Stimulated activated CD4-positive, alpha-beta T cell treated with anti-CD3 and anti-CD28 coated beads, Interleukin-12 subunit alpha, Interleukin-12 subunit beta, amount 100 ng/mL, for 4 hours (primary cell): Measurements from ENCODE around the gene THSD4.

Experiments
- DNase-seq: peaks from one replicate; pipeline ENCODE4 v3.0.0-alpha.2; 2020

Gene THSD4

GRCh38 chr15:71566226-71566625 lies 451.0 kb downstream of the THSD4 start:
- no peak for DNase-seq

- DNase-seq, result no peak
These were observed 451.9 kb downstream of the THSD4 start for GRCh38 chr15:71567173-71567572.

- DNase-seq, result no peak
These were observed 453.0 kb downstream of the THSD4 start for GRCh38 chr15:71568227-71568626.

GRCh38 chr15:71570736-71571135 lies 455.5 kb downstream of the THSD4 start:
- DNase-seq, result no peak

GRCh38 chr15:71571641-71572040 lies 456.4 kb downstream of the THSD4 start:
- no peak for DNase-seq

- no peak for DNase-seq
These were observed 457.3 kb downstream of the THSD4 start for GRCh38 chr15:71572452-71573053.

GRCh38 chr15:71573599-71573998 lies 458.3 kb downstream of the THSD4 start:
- no peak for DNase-seq

GRCh38 chr15:71575474-71576045 lies 460.3 kb downstream of the THSD4 start:
- no peak for DNase-seq

- no peak for DNase-seq
These were observed 461.8 kb downstream of the THSD4 start for GRCh38 chr15:71577071-71577470.

GRCh38 chr15:71581398-71581930 lies 466.2 kb downstream of the THSD4 start:
- no peak for DNase-seq

GRCh38 chr15:71585159-71585558 lies 469.9 kb downstream of the THSD4 start:
- no peak for DNase-seq

- no peak for DNase-seq
These were observed 471.2 kb downstream of the THSD4 start for GRCh38 chr15:71586463-71586862.

GRCh38 chr15:71588746-71589145 lies 473.5 kb downstream of the THSD4 start:
- no peak for DNase-seq

GRCh38 chr15:71591057-71591456 lies 475.8 kb downstream of the THSD4 start:
- DNase-seq, result no peak

- DNase-seq, result no peak
These were observed 476.9 kb downstream of the THSD4 start for GRCh38 chr15:71592203-71592602.

GRCh38 chr15:71595846-71596553 lies 480.7 kb downstream of the THSD4 start:
- DNase-seq, result no peak

GRCh38 chr15:71596672-71597071 lies 481.4 kb downstream of the THSD4 start:
- no peak for DNase-seq

GRCh38 chr15:71597126-71597525 lies 481.9 kb downstream of the THSD4 start:
- DNase-seq, result no peak

GRCh38 chr15:71597637-71598036 lies 482.4 kb downstream of the THSD4 start:
- DNase-seq, result no peak

GRCh38 chr15:71598741-71599140 lies 483.5 kb downstream of the THSD4 start:
- DNase-seq, result no peak

GRCh38 chr15:71599418-71600151 lies 484.3 kb downstream of the THSD4 start:
- no peak for DNase-seq

GRCh38 chr15:71600237-71600636 lies 485.0 kb downstream of the THSD4 start:
- no peak for DNase-seq

GRCh38 chr15:71601038-71601834 lies 486.0 kb downstream of the THSD4 start:
- no peak for DNase-seq
